Measurements from ENCODE around the gene STEEP1. TPM values are rescaled to one million over a fixed set of nuclear protein-coding genes. Genes with fewer than 3 reads are reported as not detected.

The STEEP1 gene
- total and polyA plus RNA-seq, 2 of the 13 experiments (the other 11 are each of a cell fraction or from before 2014, with no cell fraction given), result 7.7 to 23.1 TPM

- TF ChIP-seq GFI1 (CRISPR knock-in tag; IDR thresholded peaks at IDR 0.05; ENCODE audit: borderline replicate concordance), result no peak
- TF ChIP-seq SOX6 (IDR thresholded peaks at IDR 0.05), result no peak
- TF ChIP-seq SOX6 (CRISPR knock-in tag; IDR thresholded peaks at IDR 0.05), result 0 out of 2 replicates have a peak, but pooled peaks have one; percentile 18
- TF ChIP-seq ZNF205 (CRISPR knock-in tag; IDR thresholded peaks at IDR 0.05), result no peak
- peak; percentile 31; the same call in 1 of the 2 replicates for TF ChIP-seq CREM (IDR thresholded peaks at IDR 0.05)
- no peak for TF ChIP-seq CREM (CRISPR knock-in tag; IDR thresholded peaks at IDR 0.05)
- TF ChIP-seq FOXA3 (CRISPR knock-in tag; IDR thresholded peaks at IDR 0.05), result peak; percentile 49
- TF ChIP-seq NR2C2 (CRISPR knock-in tag; IDR thresholded peaks at IDR 0.05; ENCODE audit: borderline replicate concordance), result peak; percentile 58
- no peak for TF ChIP-seq ZNF850 (CRISPR knock-in tag; conservative IDR thresholded peaks at IDR 0.05)
- TF ChIP-seq FOXJ3 (CRISPR knock-in tag; IDR thresholded peaks at IDR 0.05; ENCODE audit: borderline replicate concordance), result 0 out of 2 replicates have a peak, but pooled peaks have one; percentile 28
- peak; percentile 85 for TF ChIP-seq HNF1A (IDR thresholded peaks at IDR 0.05; ENCODE audit: low read depth)
- peak; percentile 91 for TF ChIP-seq HNF1A (CRISPR knock-in tag; IDR thresholded peaks at IDR 0.05; ENCODE audit: borderline replicate concordance)
- TF ChIP-seq SAP130 (CRISPR knock-in tag; IDR thresholded peaks at IDR 0.05; ENCODE audit: low read depth), result 0 out of 2 replicates have a peak, but pooled peaks have one; percentile 17
- 0 out of 2 replicates have a peak, but pooled peaks have one; percentile 35 for TF ChIP-seq RBFOX2 (IDR thresholded peaks at IDR 0.05; ENCODE audit: low read depth, low read length)
- TF ChIP-seq FOXP1 (IDR thresholded peaks at IDR 0.05), result peak; percentile 42; the same call in 1 of the 2 replicates
- TF ChIP-seq FOXP1 (CRISPR knock-in tag; IDR thresholded peaks at IDR 0.05), result peak; percentile 76
- no peak for TF ChIP-seq ZNF746 (CRISPR knock-in tag; IDR thresholded peaks at IDR 0.05)
- 0 out of 2 replicates have a peak, but pooled peaks have one; percentile 20 for TF ChIP-seq ZFY (CRISPR knock-in tag; IDR thresholded peaks at IDR 0.05)
- TF ChIP-seq RFXAP (CRISPR knock-in tag; IDR thresholded peaks at IDR 0.05; ENCODE audit: borderline replicate concordance), result 0 out of 2 replicates have a peak, but pooled peaks have one; percentile 25
- peak; percentile 80; the same call in 1 of the 2 replicates for TF ChIP-seq HNF1B (CRISPR knock-in tag; IDR thresholded peaks at IDR 0.05)
- TF ChIP-seq FOXA1 (IDR thresholded peaks at IDR 0.05), result 0 out of 2 replicates have a peak, but pooled peaks have one; percentile 15
- no peak for TF ChIP-seq FOXA1 (CRISPR knock-in tag; IDR thresholded peaks at IDR 0.05)
- peak; percentile 63; the same call in 1 of the 2 replicates for TF ChIP-seq NCOR1 (IDR thresholded peaks at IDR 0.05; ENCODE audit: borderline replicate concordance, low read length)
- TF ChIP-seq KAT8 (CRISPR knock-in tag; IDR thresholded peaks at IDR 0.05), result peak; percentile 31; the same call in 1 of the 2 replicates
- TF ChIP-seq HNF4G (IDR thresholded peaks at IDR 0.05; ENCODE audit: borderline replicate concordance, low read depth, low read length), result peak; percentile 82
- peak; percentile 65; the same call in 1 of the 2 replicates for TF ChIP-seq HNF4G (CRISPR knock-in tag; IDR thresholded peaks at IDR 0.05; ENCODE audit: borderline replicate concordance, low read depth)
- no peak for TF ChIP-seq TGIF2 (CRISPR knock-in tag; IDR thresholded peaks at IDR 0.05)
- TF ChIP-seq YEATS4 (CRISPR knock-in tag; IDR thresholded peaks at IDR 0.05; ENCODE audit: borderline replicate concordance), result peak; percentile 35; the same call in 1 of the 2 replicates
- TF ChIP-seq BRCA1 (CRISPR knock-in tag; IDR thresholded peaks at IDR 0.05), result no peak
Observed at GRCh38 chrX:119505945-119506344, 59.3 kb downstream of the STEEP1 start (continued).

All from HepG2 (cell line).